Left lung (tissue), 10 donors: ENCODE results near the gene EFR3B. TPM values are rescaled to one million over a fixed set of nuclear protein-coding genes. Genes with fewer than 3 reads are reported as not detected.

Experiments
- ATAC-seq: fragments of 200-7000 bp; cut with Tn5 transposase; one replicate; pipeline ENCODE4 v1.9.1; 2020; ENCODE audit warnings: moderate library complexity
- DNase-seq, 4 donors: peaks; one replicate each; pipeline ENCODE4 v3.0.0-alpha.2; 2013 to 2020
- H3K27ac ChIP-seq, 2 donors: fragments of 200-600 bp; sonication (generic) in 1 of 2; one replicate each; pipeline versions ENCODE4 v1.5.0 to v1.8.0; 2020 to 2021
- H3K27me3 ChIP-seq, 2 donors: fragments of 200-600 bp; sonication (generic) in 1 of 2; one replicate each; pipeline versions ENCODE4 v1.5.0 to v1.8.0; 2020 to 2021
- H3K36me3 ChIP-seq, 2 donors: fragments of 200-600 bp; sonication (generic) in 1 of 2; one replicate each; pipeline versions ENCODE4 v1.5.0 to v1.8.0; 2020 to 2021
- H3K4me1 ChIP-seq, 2 donors: fragments of 200-600 bp; one replicate each; pipeline ENCODE4 v1.8.0; 2021
- H3K4me3 ChIP-seq, 2 donors: fragments of 200-600 bp; sonication (generic) in 1 of 2; one replicate each; pipeline versions ENCODE4 v1.5.0 to v1.8.0; 2020 to 2021; ENCODE audit warnings: mild to moderate bottlenecking in 1 of 2
- H3K9me3 ChIP-seq, 2 donors: fragments of 200-600 bp; sonication (generic) in 1 of 2; one replicate each; pipeline versions ENCODE4 v1.5.0 to v1.8.0; 2020 to 2021
- CTCF ChIP-seq, 2 donors: fragments of 200-600 bp; sonication (generic) in 1 of 2; IDR thresholded peaks; one replicate each; pipeline versions ENCODE4 v1.5.0 to v1.8.0; 2021; ENCODE audit warnings: antibody characterized with exemption in 2 of 2
- intact Hi-C, 2 donors: fragments of 100-400 bp; cut with DNase I; formaldehyde crosslinking; loops; one replicate each; pipeline versions ENCODE4 v1.11.2 to v1.14.2; 2022
- polyA plus RNA-seq, 6 donors: library from polyadenylated mRNA; unstranded; fragments of 120-200 nt; gene quantifications; one replicate each; pipeline ENCODE4 v1.2.1, GENCODE V29; 2013; ENCODE audit not compliant: insufficient read length in 6 of 6
- total RNA-seq, 2 donors: library from RNA; stranded (reverse); fragmentation: NEBNext Ultra II Directional; extraction: Animal tissue kit (Norgen Biotek cat#: 25700); gene quantifications; one replicate each; pipeline ENCODE4 v1.2.1, GENCODE V29; 2021
- donor health status: DM: no; HTN: yes; CAD: no.
- donor health status: DM: no; HTN: no; CAD: no.

The EFR3B gene
- total and polyA plus RNA-seq, 8 donors, result 2.4 to 10.5 (median 7.6) TPM

- Histone ChIP-seq H3K27ac (no peak overlapping the region), H3K9me3 (peaks cover 0 to 4% of the 10 kb centered on the region in 2 donors), H3K4me3 (no peak overlapping the region), H3K27me3 (no peaks in the 10 kb centered on the region), H3K4me1 (no peaks in the 10 kb centered on the region), H3K36me3 (no peaks in the 10 kb centered on the region)
- no peak for ATAC-seq
- intact Hi-C loops, result no loop called here
- no peak for TF ChIP-seq CTCF (IDR thresholded peaks at IDR 0.05)
- no peak for DNase-seq
Measured at GRCh38 chr2:25062511-25062917, 20.6 kb downstream of the EFR3B start.

- Histone ChIP-seq H3K4me3 (no peak overlapping the region), H3K9me3 (peaks cover 0 to 4% of the 10 kb centered on the region in 2 donors), H3K27ac (no peak overlapping the region), H3K4me1 (no peaks in the 10 kb centered on the region), H3K27me3 (no peaks in the 10 kb centered on the region), H3K36me3 (no peaks in the 10 kb centered on the region)
- TF ChIP-seq CTCF (IDR thresholded peaks at IDR 0.05), result no peak
- no peak for DNase-seq
- ATAC-seq, result no peak
- intact Hi-C loops, result no loop called here
Measured at GRCh38 chr2:25063876-25064660, 22.2 kb downstream of the EFR3B start.

- no peak for TF ChIP-seq CTCF (IDR thresholded peaks at IDR 0.05)
- no peaks in the 10 kb centered on the region for H3K27me3 ChIP-seq
- DNase-seq, result no peak
- H3K9me3 ChIP-seq, result peaks cover 0 to 4% of the 10 kb centered on the region in 2 donors
- H3K36me3 ChIP-seq, result no peaks in the 10 kb centered on the region
- no peaks in the 10 kb centered on the region for H3K4me1 ChIP-seq
- no peak for ATAC-seq
- H3K4me3 ChIP-seq, result no peak overlapping the region
- H3K27ac ChIP-seq, result no peak overlapping the region
- intact Hi-C loops, result no loop called here
Measured at GRCh38 chr2:25065768-25066167, 23.9 kb downstream of the EFR3B start.

DNA sequence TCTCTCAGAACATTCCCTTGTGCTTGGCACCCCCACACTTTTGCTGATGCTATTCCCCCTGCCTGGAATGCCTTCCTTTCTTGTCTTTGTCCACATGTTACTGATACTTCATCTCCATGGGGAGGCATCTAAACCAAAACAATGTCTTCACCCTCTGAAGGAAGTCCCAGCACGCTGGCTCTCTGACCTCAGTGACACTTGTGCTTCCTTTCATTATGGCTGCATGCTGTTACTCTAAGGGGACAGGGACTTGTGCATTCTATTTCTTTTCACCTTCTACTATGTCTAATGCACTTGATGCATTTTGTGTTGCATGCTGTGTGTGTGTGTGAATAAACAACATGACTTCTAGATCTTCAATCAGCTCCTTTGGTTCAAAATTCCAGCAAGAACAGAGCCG, 24.6 kb downstream of the EFR3B start:
- ATAC-seq, result no peak
- intact Hi-C loops, result no loop called here
- Histone ChIP-seq H3K27me3 (no peaks in the 10 kb centered on the region), H3K4me1 (no peaks in the 10 kb centered on the region), H3K36me3 (no peaks in the 10 kb centered on the region), H3K4me3 (no peak overlapping the region), H3K27ac (no peak overlapping the region), H3K9me3 (peaks cover 0 to 4% of the 10 kb centered on the region in 2 donors)
- no peak for DNase-seq
- no peak for TF ChIP-seq CTCF (IDR thresholded peaks at IDR 0.05)

DNA sequence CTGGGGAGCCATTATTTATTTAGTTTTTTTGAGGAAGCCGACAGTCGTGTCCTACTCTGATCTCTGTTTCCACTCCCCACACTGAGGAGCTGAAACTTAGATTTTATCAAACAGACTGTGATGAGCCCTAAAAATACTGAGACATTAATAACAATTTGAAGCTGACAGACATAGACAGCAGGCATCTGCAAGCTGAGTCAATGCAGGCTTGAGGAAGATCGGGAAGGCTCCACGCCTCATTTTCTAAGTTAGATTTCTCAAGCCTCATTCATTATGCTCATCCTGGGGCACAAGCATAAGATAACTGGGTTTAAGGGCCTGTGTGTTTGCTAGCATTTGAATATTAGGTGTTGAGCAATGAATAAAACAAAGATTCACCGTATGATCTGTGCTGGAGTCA, 26.3 kb downstream of the EFR3B start:
- no peak overlapping the region for H3K4me3 ChIP-seq
- no peak for TF ChIP-seq CTCF (IDR thresholded peaks at IDR 0.05)
- intact Hi-C loops, result no loop called here
- no peaks in the 10 kb centered on the region for H3K36me3 ChIP-seq
- no peaks in the 10 kb centered on the region for H3K4me1 ChIP-seq
- DNase-seq, result no peak
- H3K27me3 ChIP-seq, result no peaks in the 10 kb centered on the region
- H3K27ac ChIP-seq, result no peak overlapping the region
- H3K9me3 ChIP-seq, result peaks cover 0 to 4% of the 10 kb centered on the region in 2 donors
- ATAC-seq, result no peak
